Measurements from ENCODE around the gene CFAP65. TPM values are rescaled to one million over a fixed set of nuclear protein-coding genes. Genes with fewer than 3 reads are reported as not detected.

CFAP65 gene
- total RNA-seq, 1 donor from 2014 or later, result 0.80 TPM

GRCh38 chr2:219072741-219073250 lies 31.5 kb upstream of the CFAP65 start:
- Histone ChIP-seq H3K27ac (no peak overlapping the region), H3K4me3 (no peak overlapping the region), H3K36me3 (no peaks in the 10 kb centered on the region), H3K9me3 (ENCODE audit: low read depth) (no peaks in the 10 kb centered on the region), H3K4me1 (no peaks in the 10 kb centered on the region), H2AFZ (replicated peaks) (no peak overlapping the region), H3K27me3 (no peaks in the 10 kb centered on the region), H3F3A (ENCODE audit: low read depth) (no peaks in the 10 kb centered on the region), H3K9ac (no peak overlapping the region), H3K4me2 (no peak overlapping the region), H3K79me2 (ENCODE audit: low read depth) (no peaks in the 10 kb centered on the region), H4K20me1 (ENCODE audit: low read depth) (peaks cover 13% of the 10 kb centered on the region)
- peaks cover 2% of the 10 kb centered on the region for H3K36me3 Mint-ChIP-seq
- H3K27ac Mint-ChIP-seq, result no peak overlapping the region
- no peak for DNase-seq (ENCODE audit: low spot score)
- no peaks in the 10 kb centered on the region for H3K4me1 Mint-ChIP-seq
- no peak overlapping the region for H3K4me3 Mint-ChIP-seq
- TF ChIP-seq EZH2 (IDR thresholded peaks at IDR 0.05) (no peak), EZH2phosphoT487 (IDR thresholded peaks at IDR 0.05) (no peak), CTCF (IDR thresholded peaks at IDR 0.05) (no peak)
- H3K27me3 Mint-ChIP-seq (ENCODE audit: insufficient read depth, low read depth), result no peaks in the 10 kb centered on the region
- H3K9me3 Mint-ChIP-seq, result no peaks in the 10 kb centered on the region

GRCh38 chr2:219071131-219071816 lies 30.0 kb upstream of the CFAP65 start:
- Histone ChIP-seq H3K27ac (no peak overlapping the region), H2AFZ (replicated peaks) (no peak overlapping the region), H3K4me1 (no peaks in the 10 kb centered on the region), H3K79me2 (ENCODE audit: low read depth) (no peaks in the 10 kb centered on the region), H3K9me3 (ENCODE audit: low read depth) (no peaks in the 10 kb centered on the region), H3K9ac (no peak overlapping the region), H3F3A (ENCODE audit: low read depth) (no peaks in the 10 kb centered on the region), H3K4me2 (no peak overlapping the region), H3K27me3 (no peaks in the 10 kb centered on the region), H4K20me1 (ENCODE audit: low read depth) (peaks cover 13% of the 10 kb centered on the region), H3K4me3 (no peak overlapping the region), H3K36me3 (no peaks in the 10 kb centered on the region)
- Mint-ChIP-seq H3K36me3 (peaks cover 2% of the 10 kb centered on the region), H3K27ac (no peak overlapping the region), H3K27me3 (ENCODE audit: insufficient read depth, low read depth) (no peaks in the 10 kb centered on the region), H3K9me3 (no peaks in the 10 kb centered on the region), H3K4me3 (no peak overlapping the region), H3K4me1 (no peaks in the 10 kb centered on the region)
- DNase-seq (ENCODE audit: low spot score), result no peak
- TF ChIP-seq CTCF (IDR thresholded peaks at IDR 0.05) (no peak), EZH2phosphoT487 (IDR thresholded peaks at IDR 0.05) (no peak), EZH2 (IDR thresholded peaks at IDR 0.05) (no peak)

GRCh38 chr2:219065484-219065883 lies 24.2 kb upstream of the CFAP65 start:
- no peaks in the 10 kb centered on the region for H3K36me3 ChIP-seq
- no peak overlapping the region for H2AFZ ChIP-seq (replicated peaks)
- no peak for DNase-seq (ENCODE audit: low spot score)
- Mint-ChIP-seq H3K9me3 (no peaks in the 10 kb centered on the region), H3K36me3 (no peaks in the 10 kb centered on the region), H3K27me3 (ENCODE audit: insufficient read depth, low read depth) (peaks cover 36% of the 10 kb centered on the region), H3K4me3 (no peak overlapping the region), H3K27ac (no peak overlapping the region), H3K4me1 (peaks cover 6% of the 10 kb centered on the region)
- no peaks in the 10 kb centered on the region for H3K9me3 ChIP-seq (ENCODE audit: low read depth)
- H3F3A ChIP-seq (ENCODE audit: low read depth), result peaks cover 8% of the 10 kb centered on the region
- no peak overlapping the region for H3K27ac ChIP-seq
- peaks cover 57% of the 10 kb centered on the region for H3K27me3 ChIP-seq
- H3K4me1 ChIP-seq, result peaks cover 19% of the 10 kb centered on the region
- H3K4me2 ChIP-seq, result no peak overlapping the region
- TF ChIP-seq EZH2phosphoT487 (IDR thresholded peaks at IDR 0.05) (no peak), CTCF (IDR thresholded peaks at IDR 0.05) (no peak)
- no peak overlapping the region for H3K4me3 ChIP-seq
- no peaks in the 10 kb centered on the region for H3K79me2 ChIP-seq (ENCODE audit: low read depth)
- no peak overlapping the region for H3K9ac ChIP-seq
- H4K20me1 ChIP-seq (ENCODE audit: low read depth), result peaks cover 32% of the 10 kb centered on the region

Data from neural progenitor cell (in vitro differentiated cells).